Activated CD4-positive, alpha-beta T cell treated with anti-CD3 and anti-CD28 coated beads, Interleukin-2, Interleukin-4, amounts not matched to agents 100 ng/mL and 50 ng/mL, durations not matched to agents 16 hours and 8 hours (primary cell): Measurements from ENCODE around the gene ARFGAP1.
A peak's percentile ranks its signal among the peaks of the same experiment; 100 is the strongest.

Experiments used
- DNase-seq: peaks from one replicate; pipeline ENCODE4 v3.0.0-alpha.2; 2020; ENCODE audit warnings: low spot score

ARFGAP1 gene

GRCh38 chr20:63320616-63321147, 48.1 kb downstream of the ARFGAP1 start:
- no peak for DNase-seq

GRCh38 chr20:63321148-63321831, 48.7 kb downstream of the ARFGAP1 start:
- no peak for DNase-seq

- no peak for DNase-seq
Measured at GRCh38 chr20:63322146-63322932, 49.7 kb downstream of the ARFGAP1 start.

- no peak for DNase-seq
Measured at GRCh38 chr20:63322933-63323273, 50.3 kb downstream of the ARFGAP1 start.

GRCh38 chr20:63323357-63323981, 50.9 kb downstream of the ARFGAP1 start:
- DNase-seq, result no peak

GRCh38 chr20:63325021-63325471, 52.4 kb downstream of the ARFGAP1 start:
- no peak for DNase-seq

GRCh38 chr20:63325554-63326313, 53.1 kb downstream of the ARFGAP1 start:
- DNase-seq, result no peak

GRCh38 chr20:63326314-63327230, 54.0 kb downstream of the ARFGAP1 start:
- DNase-seq, result peak; percentile 4

- no peak for DNase-seq
Measured at GRCh38 chr20:63327231-63327745, 54.7 kb downstream of the ARFGAP1 start.

- DNase-seq, result no peak
Measured at GRCh38 chr20:63328026-63328700, 55.5 kb downstream of the ARFGAP1 start.

- DNase-seq, result no peak
Measured at GRCh38 chr20:63328718-63329275, 56.2 kb downstream of the ARFGAP1 start.

GRCh38 chr20:63329331-63330083, 56.9 kb downstream of the ARFGAP1 start:
- DNase-seq, result no peak

- no peak for DNase-seq
Measured at GRCh38 chr20:63330084-63330760, 57.6 kb downstream of the ARFGAP1 start.

GRCh38 chr20:63330940-63331339, 58.3 kb downstream of the ARFGAP1 start:
- DNase-seq, result no peak

- no peak for DNase-seq
Measured at GRCh38 chr20:63331741-63332400, 59.3 kb downstream of the ARFGAP1 start.

- DNase-seq, result no peak
Measured at GRCh38 chr20:63332488-63333240, 60.1 kb downstream of the ARFGAP1 start.

GRCh38 chr20:63333241-63333836, 60.7 kb downstream of the ARFGAP1 start:
- DNase-seq, result no peak
